CD4-positive, alpha-beta T cell treated with Interleukin-6 at 100 ng/mL for 8 hours (primary cell): ENCODE measurements around the gene EN2.

Source experiments
- DNase-seq: peaks from one replicate; pipeline ENCODE4 v3.0.0-alpha.2; 2020; ENCODE audit warnings: mixed read lengths, low spot score

Gene EN2

DNA sequence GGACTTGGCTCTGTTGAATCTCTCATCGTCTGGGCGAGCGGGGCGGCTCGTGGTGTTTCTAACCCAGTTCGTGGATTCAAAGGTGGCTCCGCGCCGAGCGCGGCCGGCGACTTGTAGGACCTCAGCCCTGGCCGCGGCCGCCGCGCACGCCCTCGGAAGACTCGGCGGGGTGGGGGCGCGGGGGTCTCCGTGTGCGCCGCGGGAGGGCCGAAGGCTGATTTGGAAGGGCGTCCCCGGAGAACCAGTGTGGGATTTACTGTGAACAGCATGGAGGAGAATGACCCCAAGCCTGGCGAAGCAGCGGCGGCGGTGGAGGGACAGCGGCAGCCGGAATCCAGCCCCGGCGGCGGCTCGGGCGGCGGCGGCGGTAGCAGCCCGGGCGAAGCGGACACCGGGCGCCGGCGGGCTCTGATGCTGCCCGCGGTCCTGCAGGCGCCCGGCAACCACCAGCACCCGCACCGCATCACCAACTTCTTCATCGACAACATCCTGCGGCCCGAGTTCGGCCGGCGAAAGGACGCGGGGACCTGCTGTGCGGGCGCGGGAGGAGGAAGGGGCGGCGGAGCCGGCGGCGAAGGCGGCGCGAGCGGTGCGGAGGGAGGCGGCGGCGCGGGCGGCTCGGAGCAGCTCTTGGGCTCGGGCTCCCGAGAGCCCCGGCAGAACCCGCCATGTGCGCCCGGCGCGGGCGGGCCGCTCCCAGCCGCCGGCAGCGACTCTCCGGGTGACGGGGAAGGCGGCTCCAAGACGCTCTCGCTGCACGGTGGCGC lies at the start of gene EN2:
Gene EN2 (plus strand): TSS at position 19 of the 767 bp plus-strand sequence. CDS start 249 bp downstream, at position 268.
- no peak for DNase-seq

DNA sequence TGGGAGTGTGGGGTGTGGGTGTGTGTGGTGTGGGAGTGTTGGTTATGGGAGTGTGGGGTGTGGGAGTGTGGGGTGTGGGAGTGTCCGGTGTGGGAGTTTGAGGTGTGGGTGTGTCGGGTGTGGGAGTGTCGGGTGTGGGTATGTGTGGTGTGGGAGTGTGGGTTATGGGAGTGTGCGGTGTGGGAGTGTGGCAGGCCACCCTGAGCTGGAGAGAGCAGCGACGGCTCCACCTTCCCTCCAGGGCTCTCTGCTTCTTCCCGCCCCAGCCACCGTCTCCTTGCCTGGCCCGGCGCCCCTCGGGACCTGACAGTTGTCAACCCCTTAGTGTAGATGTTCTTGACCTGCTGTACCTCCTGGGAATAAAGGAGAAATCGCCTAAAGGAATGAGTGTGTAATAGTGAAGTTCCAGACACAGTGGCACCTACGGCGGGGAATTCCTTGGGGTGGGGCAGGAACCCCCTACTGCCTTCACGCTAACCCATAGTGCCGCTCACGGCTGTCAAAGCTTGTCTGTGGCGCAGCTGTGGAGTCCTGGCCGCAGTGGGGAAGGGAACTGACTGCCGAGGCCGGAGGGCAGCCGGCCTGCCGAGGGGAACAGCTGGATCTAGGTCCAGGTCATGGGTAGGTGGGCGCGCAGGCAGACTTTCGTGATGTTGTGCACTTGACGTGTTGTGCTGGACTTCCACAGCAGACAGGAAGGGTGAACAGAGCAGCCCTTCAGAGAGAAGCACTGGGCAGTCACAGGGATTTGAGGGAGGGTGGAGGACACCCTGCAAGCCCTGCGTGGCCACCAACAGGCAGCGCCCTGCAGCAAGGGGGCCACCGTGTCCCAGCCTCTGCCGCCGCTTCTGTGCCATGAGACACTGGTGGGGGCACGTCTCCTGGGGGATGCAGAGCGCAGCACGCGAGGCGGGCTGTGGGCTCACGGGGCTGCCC lies 49.0 kb upstream of the EN2 start:
- no peak for DNase-seq

GRCh38 chr7:155409980-155410379 lies 47.9 kb upstream of the EN2 start:
- DNase-seq: no peak

DNA sequence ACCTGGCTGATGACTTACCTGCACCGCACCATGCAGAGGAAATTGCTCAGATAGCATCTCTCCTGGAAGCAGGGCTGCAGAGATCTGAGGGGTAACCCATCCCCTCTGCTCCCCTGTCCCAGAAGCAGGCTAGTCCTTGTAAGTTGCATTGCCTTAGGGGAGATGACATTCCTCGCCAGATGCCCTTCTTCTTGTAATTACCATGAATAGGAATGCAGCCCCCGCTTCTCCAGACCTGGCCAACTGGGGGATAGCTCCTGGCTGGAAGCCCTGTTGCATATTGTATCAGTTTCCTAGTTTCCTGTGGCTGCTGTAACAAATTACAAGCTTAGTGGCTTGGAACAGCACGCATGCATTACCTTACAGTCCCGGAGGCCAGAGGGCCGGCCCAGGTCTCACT lies 47.5 kb upstream of the EN2 start:
- DNase-seq: no peak

- DNase-seq: no peak
These were observed 46.1 kb upstream of the EN2 start for GRCh38 chr7:155411718-155412415.

DNA sequence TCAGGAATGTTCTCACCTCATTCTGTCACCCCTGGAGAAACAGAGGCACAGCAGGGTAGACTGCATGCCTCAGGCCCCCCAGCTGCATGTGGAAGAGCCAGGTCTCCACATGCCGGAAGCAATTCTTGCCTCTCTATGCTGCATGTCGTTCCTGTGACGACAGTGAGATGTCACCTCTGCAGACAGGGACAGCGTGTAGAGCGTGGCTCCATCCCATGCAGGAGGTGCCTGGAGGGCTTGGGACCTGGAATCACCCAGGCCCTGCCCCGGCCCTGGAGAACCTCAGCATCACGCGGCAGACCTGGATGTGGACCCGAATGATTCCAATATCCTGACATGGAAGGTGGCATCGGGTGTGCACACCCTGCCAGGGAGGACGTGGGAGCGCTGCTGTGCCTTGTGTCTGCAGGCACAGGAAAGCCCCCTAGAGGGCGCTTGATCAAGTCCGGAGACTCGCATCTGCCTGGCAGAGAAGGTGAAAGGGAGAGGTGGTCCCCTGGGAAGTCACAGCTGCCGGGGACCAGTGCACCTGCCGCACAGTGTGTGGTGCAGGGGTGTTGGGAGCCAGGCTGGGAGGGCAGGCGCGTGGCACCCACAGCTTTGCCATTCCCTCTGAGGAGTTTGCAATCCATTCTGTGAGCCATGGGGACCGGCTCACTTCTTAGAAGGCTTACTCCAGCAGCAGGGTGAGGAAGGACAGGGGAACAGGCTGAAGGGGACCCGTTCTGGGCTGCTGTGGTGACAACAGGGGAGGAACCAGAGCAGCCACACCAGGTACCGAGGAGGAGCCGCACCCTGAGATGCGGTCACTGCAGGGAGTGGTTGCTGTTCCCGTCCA lies 45.3 kb upstream of the EN2 start:
- DNase-seq: peak; percentile 11

- no peak for DNase-seq
These were observed 43.1 kb upstream of the EN2 start for GRCh38 chr7:155414547-155415492.

GRCh38 chr7:155416646-155417380 lies 41.1 kb upstream of the EN2 start:
- no peak for DNase-seq

DNA sequence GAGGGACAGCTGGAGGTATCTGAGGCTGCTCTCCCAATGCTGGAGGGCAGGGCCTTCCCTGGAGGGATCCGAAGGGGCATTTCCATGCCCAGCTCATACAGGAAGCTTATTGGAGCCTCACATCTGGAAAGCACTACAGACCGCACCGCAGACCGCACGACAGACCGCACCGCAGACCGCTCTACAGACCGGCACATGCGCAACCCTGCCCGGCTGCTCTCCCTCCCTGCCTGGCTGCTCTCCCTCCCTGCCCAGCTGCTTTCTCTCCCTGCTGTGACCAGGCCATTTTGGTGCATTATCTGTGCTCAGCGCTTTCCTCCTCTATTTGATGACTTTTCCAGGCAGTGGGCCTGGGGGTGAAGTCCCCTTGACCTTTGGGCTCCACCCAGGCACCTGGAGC lies 39.6 kb upstream of the EN2 start:
- DNase-seq: no peak

- DNase-seq: no peak
These were observed 38.8 kb upstream of the EN2 start for GRCh38 chr7:155418941-155419755.

DNA sequence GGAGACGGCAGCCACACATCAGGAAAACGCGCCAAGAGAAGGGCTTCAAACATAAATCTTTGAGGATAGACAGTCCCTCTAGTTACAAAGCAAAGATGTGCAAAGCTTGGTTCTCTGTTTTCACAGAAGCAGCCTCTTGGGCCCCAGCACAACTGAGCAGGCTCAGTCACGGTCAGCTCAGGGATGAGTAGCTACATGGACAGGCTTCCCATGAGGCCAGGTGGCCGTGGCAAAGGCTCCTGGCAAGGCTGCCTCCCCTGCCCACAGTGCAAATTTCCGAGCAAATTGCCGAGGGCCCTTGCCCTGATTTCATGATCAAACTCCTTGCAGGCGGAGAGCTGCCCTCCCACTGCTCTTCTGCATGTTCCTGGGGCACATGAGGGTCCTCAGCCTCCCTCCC lies 37.8 kb upstream of the EN2 start:
- no peak for DNase-seq

- no peak for DNase-seq
These were observed 35.8 kb upstream of the EN2 start for GRCh38 chr7:155422151-155422550.

DNA sequence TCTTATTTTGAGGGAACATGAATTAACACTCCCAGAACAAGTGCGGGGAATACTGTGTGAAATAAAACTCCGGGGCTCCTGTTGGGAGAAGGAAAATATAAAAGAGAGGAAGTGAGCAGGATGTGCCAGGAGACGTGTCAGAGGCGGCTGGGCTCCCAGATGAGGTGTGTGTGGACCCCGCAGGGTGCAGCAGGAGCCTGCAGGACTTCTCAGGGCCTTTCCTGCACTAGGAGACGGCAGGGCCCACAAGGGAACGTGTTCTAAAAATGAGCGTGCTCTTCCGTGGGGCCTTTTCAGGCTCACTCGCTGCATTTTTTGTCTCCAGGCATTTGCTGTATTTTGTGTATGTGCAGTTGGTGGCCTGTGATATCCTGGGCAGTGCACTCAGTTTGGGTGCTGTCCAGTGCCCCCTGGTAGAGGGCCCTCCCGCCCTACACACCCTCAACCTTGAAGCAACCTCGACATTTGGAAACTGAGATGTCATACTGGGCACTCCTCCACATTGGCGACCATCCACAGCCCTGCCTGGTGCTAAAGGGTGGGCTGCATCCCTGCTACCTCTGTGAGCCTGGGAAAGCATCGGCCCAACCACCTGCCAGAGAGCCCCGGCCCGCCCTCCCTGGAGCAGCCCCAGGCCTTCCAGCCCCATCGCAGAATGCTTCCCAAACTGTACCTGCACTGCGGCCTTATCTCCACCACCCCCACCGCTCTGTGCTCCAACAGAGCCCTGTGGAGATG lies 35.2 kb upstream of the EN2 start:
- DNase-seq: no peak

DNA sequence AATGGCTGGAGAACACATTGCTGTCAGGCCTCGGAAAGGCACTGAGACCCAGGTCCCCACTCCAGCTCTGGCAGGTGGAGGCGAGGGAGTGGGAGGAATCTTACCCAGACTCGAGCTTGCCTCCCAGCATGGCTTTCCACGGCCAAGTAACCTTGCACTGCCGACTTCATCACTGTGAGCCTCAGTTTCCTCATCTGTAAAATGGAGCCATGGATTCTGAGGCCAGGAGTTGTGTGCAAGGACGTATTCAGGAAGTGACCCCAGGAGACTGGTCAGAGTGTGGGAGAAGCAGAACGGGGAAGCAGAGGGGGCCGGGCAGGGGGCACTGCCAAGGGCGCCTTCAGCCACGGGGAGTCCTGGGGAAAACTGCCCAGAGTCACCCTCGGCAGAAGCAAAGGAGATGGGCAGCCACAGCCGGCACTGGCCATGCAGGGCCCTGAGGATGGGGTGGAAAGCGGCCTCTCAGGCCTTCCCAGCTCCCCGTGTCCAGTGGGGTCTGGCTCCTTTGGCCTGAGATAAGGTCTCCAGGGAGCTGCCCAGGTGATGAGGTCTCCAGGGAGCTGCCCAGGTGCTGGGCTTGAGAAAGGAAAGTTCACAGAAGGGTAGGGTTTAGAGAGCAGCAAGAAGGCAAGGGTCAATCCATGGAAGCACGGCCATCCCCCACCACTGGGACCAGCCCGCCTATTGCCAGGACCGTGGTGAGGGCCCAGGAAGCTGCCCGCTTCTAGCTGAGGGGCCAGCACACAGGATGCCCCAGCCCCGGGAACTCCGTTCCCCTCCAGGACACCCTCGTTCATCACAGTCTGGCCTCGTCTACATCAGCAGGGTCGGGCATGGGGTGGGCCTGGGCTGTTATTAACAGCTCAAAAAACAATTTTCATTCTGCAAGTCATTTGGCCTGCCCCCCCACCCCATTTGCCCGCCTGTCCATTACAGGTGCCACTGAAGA lies 34.3 kb upstream of the EN2 start:
- DNase-seq: no peak

DNA sequence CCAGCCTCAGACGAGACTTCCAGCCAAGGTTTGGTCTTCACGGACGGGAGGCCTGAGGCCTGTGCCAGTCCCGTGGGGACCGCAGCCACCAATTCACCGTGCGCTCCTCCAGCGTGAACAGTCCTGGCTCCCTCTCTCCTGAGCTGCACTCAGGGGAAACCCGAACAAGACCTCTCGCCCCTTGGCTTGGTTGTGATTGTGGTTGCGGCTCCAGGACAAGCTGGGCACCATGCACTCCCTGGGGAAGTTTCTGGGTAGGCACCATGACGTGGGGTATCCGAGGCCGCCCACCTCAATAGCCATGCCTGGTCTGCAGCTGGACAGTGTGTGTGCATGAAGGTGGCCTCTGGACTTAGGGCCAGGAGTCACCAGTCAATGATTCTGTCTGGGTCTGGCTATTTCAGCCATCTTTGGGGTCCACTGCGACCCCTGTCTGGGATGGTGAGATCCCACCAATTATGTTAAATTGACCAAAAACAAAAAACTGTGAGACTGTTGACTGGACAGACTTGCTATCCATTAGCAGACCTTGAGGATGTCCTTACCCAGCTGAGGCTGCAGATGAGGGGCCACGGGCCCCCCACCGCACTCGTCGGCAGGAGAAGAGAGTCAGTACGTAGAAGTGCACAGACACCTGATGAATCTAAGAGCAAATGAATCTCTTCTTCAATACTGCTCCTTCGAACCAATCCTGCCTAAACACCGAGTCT lies 33.5 kb upstream of the EN2 start:
- DNase-seq: no peak

- no peak for DNase-seq
These were observed 33.0 kb upstream of the EN2 start for GRCh38 chr7:155425011-155425340.
